Activated T-cell treated with anti-CD3 and anti-CD28 coated beads, Interleukin-2, amount 50 U/mL, for 1 hour (primary cell): Measurements from ENCODE around the gene CCR9.
A peak's percentile ranks its signal among the peaks of the same experiment; 100 is the strongest.

Experiments used
- DNase-seq: peaks from one replicate; pipeline ENCODE4 v3.0.0-alpha.2; 2020

Gene CCR9

DNA sequence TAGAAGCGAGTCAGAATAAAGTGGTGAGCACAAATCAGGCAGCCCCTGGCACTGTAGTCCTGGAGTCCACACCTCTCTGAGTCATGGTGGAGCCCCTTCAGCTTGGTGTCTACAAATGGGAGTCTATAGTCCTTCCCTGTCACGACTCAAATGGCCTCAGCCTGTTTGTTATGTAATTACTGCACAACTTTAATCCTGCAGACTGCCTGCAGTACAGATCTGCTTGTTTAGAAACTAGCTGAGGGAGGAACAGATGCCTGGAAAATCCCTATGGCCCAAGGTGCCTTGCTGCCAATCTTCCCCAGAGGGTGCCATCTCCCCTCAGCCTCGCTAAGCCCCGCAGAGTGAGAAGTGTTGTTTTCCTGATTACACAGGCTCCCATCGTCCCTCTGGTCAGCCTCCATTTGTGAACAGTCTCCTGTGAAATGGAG, 53.0 kb downstream of the CCR9 start:
- DNase-seq: no peak

DNA sequence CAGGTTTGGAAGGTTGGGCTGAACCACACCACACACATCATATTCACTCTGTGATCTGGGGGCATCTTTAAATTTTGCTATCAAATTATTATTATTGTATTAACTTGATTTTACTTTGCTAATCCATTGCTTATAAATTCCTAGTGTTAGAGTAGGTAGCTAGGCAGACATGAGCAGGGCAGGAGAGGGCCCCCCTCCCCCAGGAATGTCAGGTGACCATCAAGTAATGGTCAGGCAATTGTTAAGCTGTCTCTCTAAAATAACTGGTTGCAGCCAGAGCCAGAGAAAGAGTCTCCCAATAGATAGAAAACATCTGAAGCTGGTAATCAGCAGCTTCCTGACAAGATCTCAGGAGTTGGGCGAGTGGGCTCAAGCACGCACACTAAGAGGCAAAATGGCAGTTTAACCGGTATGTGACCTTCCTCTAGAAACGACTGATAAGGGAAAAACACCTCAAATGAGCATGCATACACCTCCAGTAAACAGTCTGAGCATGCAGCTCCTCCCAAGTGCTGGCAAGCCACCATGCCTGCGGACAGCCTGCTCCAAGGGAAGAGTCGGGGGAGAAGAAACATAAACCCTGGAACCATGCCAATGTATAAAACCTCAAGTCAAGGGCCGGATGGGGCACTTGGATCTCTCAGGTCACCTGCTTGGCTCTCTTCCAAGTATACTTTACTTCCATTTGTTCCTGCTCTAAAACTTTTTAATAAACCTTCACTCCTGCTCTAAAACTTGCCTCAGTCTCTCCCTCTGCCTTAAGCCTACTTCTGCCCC, 53.8 kb downstream of the CCR9 start:
- DNase-seq: no peak

DNA sequence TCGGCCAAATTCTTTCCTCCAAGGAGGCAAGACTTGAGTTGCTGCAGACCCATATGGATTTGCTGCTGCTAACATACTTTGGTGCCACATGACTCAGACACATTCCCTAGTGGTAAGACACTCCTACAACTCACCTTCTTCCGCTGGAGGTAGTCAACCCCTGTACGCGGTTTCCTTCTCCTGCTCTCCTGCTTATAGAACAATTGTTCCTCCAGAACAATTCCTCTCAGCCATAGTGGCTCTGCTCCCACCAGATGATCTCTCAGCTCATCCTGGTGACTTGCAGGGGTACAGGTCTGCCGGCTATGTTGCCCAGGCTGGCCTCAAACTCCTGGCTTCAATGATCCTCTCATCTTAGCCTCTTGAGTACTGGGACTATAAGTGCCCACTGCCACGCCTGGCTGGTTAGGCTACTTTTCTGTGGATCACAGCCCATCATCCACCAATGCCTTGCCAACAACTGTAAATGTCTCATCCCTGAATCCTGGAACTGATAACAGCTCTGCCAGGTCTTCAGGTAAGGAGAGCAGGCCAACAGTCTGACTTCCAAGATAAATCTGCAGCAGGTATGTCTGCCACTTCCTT, 54.5 kb downstream of the CCR9 start:
- no peak for DNase-seq

- DNase-seq: no peak
These were observed 55.9 kb downstream of the CCR9 start for GRCh38 chr3:45942051-45942825.

DNA sequence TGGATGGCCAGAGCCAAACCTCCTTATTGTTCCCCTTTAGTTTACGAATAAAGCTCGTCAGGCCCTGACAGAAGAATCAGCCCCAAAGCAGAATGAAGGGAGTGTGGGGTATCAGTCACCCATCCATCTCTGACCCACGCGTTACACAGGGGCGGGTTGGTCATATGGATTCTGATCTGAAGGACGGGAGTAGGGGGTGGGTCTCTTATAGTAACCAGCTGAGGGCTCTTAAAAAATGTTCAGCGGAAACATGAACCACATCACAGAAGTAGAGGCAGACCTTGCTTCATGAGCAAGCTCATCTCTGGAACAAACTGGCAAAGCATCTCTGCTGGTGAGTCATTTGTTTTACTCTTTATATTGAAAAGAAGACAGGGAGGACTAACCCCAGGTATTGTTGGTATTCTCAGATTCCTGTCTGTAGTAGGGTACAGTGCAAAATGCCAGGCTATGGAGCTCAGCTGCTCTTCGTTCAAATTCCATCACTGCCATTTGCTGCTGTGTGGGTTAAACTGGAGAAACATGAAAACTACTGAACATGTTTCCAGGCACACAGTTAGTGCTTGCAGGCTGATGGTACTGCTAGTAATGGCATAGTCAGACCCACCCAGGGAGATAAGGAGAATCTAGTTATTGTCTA, 57.0 kb downstream of the CCR9 start, which contains the start of gene CXCR6:
CXCR6 (plus strand) TSS at position 258 of the 640 bp plus-strand sequence. CDS start 3,018 bp downstream, outside the sequence.
- DNase-seq: peak; percentile 41

DNA sequence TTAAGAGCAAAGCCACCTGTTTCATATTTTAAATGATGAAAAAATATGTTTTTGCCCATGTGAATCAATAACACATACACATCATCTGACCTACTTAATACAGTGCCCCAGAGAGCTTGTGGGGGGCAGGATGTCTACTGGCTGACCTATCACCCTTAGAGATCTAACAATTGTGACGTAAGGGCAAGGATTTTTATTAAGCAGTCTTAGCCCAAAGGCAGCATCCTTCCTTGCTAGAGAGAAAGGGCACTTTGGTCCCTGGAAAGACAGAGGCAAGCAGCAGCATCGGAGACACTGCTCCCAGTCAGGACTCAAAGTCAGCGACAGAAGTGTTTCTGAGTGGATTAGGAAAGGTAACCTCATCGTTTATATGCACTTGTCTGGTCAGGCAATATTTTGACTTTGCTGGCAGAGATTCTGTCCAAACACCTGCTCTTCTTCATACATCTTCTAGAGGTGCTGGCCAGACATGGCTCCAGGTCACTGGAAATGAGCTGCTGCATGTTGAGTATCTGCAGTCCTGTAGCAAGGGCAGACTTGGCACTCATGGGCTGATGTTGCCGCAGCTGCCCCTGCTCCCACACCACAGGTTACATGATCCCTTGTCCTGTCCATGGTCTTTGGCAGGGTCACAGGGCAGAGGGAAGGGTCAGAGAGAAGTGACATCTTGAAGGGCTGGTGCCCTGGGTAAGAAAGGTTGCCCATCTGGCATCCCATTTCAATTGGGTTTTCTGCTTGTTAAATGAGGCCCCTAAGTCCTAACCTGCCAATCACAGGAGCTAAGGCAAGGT, 58.7 kb downstream of the CCR9 start:
- no peak for DNase-seq

GRCh38 chr3:45946307-45946706, 60.0 kb downstream of the CCR9 start:
- DNase-seq: no peak

- DNase-seq: no peak
These were observed 60.5 kb downstream of the CCR9 start for GRCh38 chr3:45946875-45947274.

DNA sequence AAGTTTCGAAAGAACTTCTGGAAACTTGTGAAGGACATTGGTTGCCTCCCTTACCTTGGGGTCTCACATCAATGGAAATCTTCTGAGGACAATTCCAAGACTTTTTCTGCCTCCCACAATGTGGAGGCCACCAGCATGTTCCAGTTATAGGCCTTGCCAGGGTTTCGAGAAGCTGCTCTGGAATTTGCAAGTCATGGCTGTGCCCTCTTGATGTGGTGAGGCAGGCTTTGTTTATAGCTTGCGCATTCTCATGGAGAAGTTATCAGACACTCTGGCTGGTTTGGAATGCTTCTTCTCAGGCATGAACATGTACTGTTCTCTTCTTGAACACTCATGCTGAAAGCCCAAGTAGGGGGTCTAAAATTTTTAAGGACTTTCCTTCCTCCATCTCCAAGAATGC, 61.0 kb downstream of the CCR9 start:
- no peak for DNase-seq

DNA sequence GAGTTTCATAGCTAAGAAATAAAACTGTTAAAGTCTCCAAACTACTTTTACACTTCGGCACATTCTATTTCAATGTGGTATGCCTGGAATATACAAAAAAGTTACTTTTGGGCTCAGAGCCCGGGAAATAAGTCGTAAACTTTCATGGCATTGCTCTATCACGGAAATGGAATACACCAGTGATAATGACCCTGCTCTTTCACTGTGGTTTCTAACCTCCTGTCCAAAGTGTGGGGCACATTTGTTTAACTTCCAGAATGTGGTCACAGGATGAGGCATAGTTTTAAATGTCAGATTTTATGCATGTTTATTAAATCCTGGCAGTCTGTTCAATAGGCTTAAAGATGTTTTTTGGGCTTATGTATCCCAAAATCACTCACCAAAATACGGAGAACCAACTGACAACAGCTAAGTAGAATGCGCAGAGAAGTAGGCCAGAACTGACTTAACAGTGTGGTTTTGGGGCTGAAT, 62.0 kb downstream of the CCR9 start:
- DNase-seq: no peak

DNA sequence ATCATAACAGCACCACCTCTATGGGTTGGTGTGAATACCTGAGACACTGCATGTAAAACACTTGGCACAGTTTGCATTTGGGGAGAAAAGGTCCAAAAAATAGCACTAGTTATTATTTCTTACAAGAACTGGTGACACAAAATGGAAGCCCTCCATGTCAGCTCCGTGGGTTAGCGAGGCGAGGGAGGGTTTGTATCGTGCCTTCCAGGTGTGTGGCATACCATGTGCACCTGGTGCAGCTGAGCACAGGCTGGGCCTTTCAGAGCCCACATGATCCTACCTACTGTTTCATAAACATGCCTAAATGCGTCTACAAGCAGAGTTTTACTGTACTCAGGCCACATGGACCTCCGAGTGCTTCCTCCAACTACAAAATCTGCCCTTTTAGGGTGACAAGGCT, 62.5 kb downstream of the CCR9 start:
- DNase-seq: no peak

GRCh38 chr3:45949432-45949831, 63.1 kb downstream of the CCR9 start:
- no peak for DNase-seq

GRCh38 chr3:45950131-45950530, 63.8 kb downstream of the CCR9 start:
- no peak for DNase-seq

GRCh38 chr3:45950686-45951600, 64.6 kb downstream of the CCR9 start:
- DNase-seq: no peak

- DNase-seq: no peak
These were observed 65.6 kb downstream of the CCR9 start for GRCh38 chr3:45951946-45952345.

GRCh38 chr3:45952456-45952855, 66.1 kb downstream of the CCR9 start:
- DNase-seq: no peak
